ENCODE measurements around the gene CNST.

- no peak for TF ChIP-seq CTCF (IDR thresholded peaks at IDR 0.05; ENCODE audit: insufficient read depth, low read length, poor library complexity, severe bottlenecking)
- no peak for TF ChIP-seq EZH2phosphoT487 (conservative IDR thresholded peaks at IDR 0.05; ENCODE audit: low read length)
Observed at GRCh38 chr1:246647513-246647912, 81.3 kb downstream of the CNST start.

Measured in SU-DHL-6 (cell line).